Heart left ventricle (tissue), 16 donors: ENCODE results near the gene CD300LD. TPM values are rescaled to one million over a fixed set of nuclear protein-coding genes. Genes with fewer than 3 reads are reported as not detected.

ENCODE experiments used
- ATAC-seq, 4 donors: fragments of 200-7000 bp; cut with Tn5 transposase; one replicate each; pipeline ENCODE4 v1.9.1; 2020 to 2022; ENCODE audit warnings: moderate library complexity in 4 of 4, mild to moderate bottlenecking in 3 of 4, moderate number of reproducible peaks in 1 of 4
- DNase-seq, 5 donors: peaks; one replicate each; pipeline ENCODE4 v3.0.0-alpha.2; 2020
- H3K27ac ChIP-seq, 12 donors: fragments of 200-600 bp; sonication (generic) in 4 of 12; one replicate each; pipeline versions ENCODE4 v1.5.0 to v1.8.0; 2016 to 2022; ENCODE audit warnings: mild to moderate bottlenecking in 2 of 12
- H3K27me3 ChIP-seq, 9 donors: fragments of 200-600 bp; sonication (generic) in 2 of 9; one replicate each; pipeline versions ENCODE4 v1.5.1 to v1.8.0; 2016 to 2022; ENCODE audit warnings: mild to moderate bottlenecking in 3 of 9
- H3K36me3 ChIP-seq, 9 donors: fragments of 200-600 bp; sonication (generic) in 2 of 9; one replicate each; pipeline versions ENCODE4 v1.5.0 to v1.8.0; 2018 to 2022; ENCODE audit warnings: mild to moderate bottlenecking in 2 of 9
- H3K4me1 ChIP-seq, 12 donors: fragments of 200-600 bp; sonication (generic) in 4 of 12; one replicate each; pipeline versions ENCODE4 v1.5.0 to v1.8.0; 2016 to 2022; ENCODE audit warnings: mild to moderate bottlenecking in 3 of 12
- H3K4me3 ChIP-seq, 12 donors: fragments of 200-600 bp; sonication (generic) in 4 of 12; one replicate each; pipeline versions ENCODE4 v1.5.0 to v1.8.0; 2017 to 2022; ENCODE audit warnings: mild to moderate bottlenecking in 9 of 12, moderate library complexity in 4 of 12
- H3K9me3 ChIP-seq, 12 donors: fragments of 200-600 bp; sonication (generic) in 4 of 12; one replicate each; pipeline versions ENCODE4 v1.5.0 to v1.8.0; 2016 to 2022; ENCODE audit warnings: mild to moderate bottlenecking in 1 of 12
- POLR2A ChIP-seq, 2 donors: fragments of 450-650 bp; IDR thresholded peaks; one replicate each; pipeline ENCODE4 v1.6.1; 2017; ENCODE audit warnings: antibody characterized with exemption in 2 of 2, mild to moderate bottlenecking in 2 of 2, moderate library complexity in 2 of 2
- WGBS, 4 donors: extraction: QIAGEN DNeasy Blood & Tissue Kit in 2 of 4; methylation state at CpG; one replicate each; pipeline versions ENCODE4 v1.1.5 to v1.1.7; 2013 to 2018; 5-methylcytosine and 5-hydroxymethylcytosine counted together
- intact Hi-C, 10 donors: fragments of 100-400 bp; cut with DNase I; formaldehyde crosslinking; loops; one replicate each; pipeline versions ENCODE4 v1.11.1 to v1.14.2; 2022
- polyA plus RNA-seq, 2 donors: library from polyadenylated mRNA; stranded (reverse); fragments of 200-250 nt; gene quantifications; one replicate each; pipeline ENCODE4 v1.2.3, GENCODE V29; 2013
- total RNA-seq, 9 donors: library from RNA; depleted of rRNA in 2 of 9; stranded (reverse); fragments of >200 nt in 2 of 9; fragmentation: NEBNext Ultra II Directional in 3 of 9; extraction: Animal tissue kit (Norgen Biotek cat#: 25700) in 3 of 9; gene quantifications; one replicate each; pipeline versions ENCODE4 v1.1.0 to v1.2.4, GENCODE V29; 2016 to 2023
- TF ChIP-seq, protein P1 (sequence below), 12 donors: fragments of 200-600 bp; sonication (generic) in 4 of 12; IDR thresholded peaks; one replicate each; pipeline versions ENCODE4 v1.5.0 to v1.8.0; 2018 to 2022; ENCODE audit warnings: antibody characterized with exemption in 12 of 12, mild to moderate bottlenecking in 5 of 12
- donor health status: ischemic (EF 13 %, LVEDD 7.1; RV severe dilation, severe dysfunction).
- donor health status: healthy with polysubstance abuse.
- donor health status: DM: no; HTN: yes; CAD: no.
- donor health status: DM: no; HTN: no; CAD: no.
- donor health status: ischemic (EF 25% LVEDD 6.9; RV normal size, moderate dysfunction).
- donor health status: ischemic (EF 25% LVEDD 5.7; RV mildly dilated, moderate dysfunction).
- donor health status: healthy.
- donor health status: DM: yes; HTN: yes; CAD: no.
- donor health status: ischemic (EF 35%, LVEDD 5.7; RV mildly dilated, moderate dysfunction).
- donor health status: nonischemic (EF 11% LVEDD 7.7; RV severe dilation, severe dysfunction).
- donor health status: DM: yes; HTN: yes; CAD: no.
- donor health status: PGD.
- donor health status: ischemic (EF 29% LVEDD 5.4; RV normal size, mild dysfunction).
- donor health status: nonischemic (EF 23%, LVEDD 6.1; RV moderate dilation, normal function).

The CD300LD gene
- total and polyA plus RNA-seq, 11 donors: not detected

DNA sequence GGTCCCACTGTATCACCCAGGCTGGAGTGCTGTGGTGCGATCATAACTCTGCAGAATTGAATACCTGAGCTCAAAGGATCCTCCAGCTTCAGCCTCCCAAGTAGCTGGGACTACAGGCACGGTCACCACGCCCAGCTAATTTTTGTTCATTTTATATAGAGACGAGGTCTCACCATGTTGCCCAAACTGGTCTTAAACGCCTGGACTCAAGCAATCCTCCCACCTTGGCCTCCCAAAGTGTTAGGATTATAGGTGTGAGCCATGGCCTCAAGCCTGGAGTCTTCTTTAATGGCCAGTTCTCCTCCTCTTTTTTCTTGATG is 61.3 kb downstream of the CD300LD start:
- H3K4me3 ChIP-seq: peak overlapping the region in 1 of 12 donors; percentile 33
- peaks cover 0 to 15% (median 0%) of the 10 kb centered on the region in 9 donors for H3K27me3 ChIP-seq
- intact Hi-C loops: no loop called here
- H3K4me1 ChIP-seq: peaks cover 0 to 32% (median 0%) of the 10 kb centered on the region in 12 donors
- whole genome bisulfite sequencing, 4 donors: 59 to 76% (median 70%) methylated on average over 5 of the region's 5 CpGs
- H3K27ac ChIP-seq: peak overlapping the region in 1 of 12 donors; percentile 67
- DNase-seq: peak in 1 of 5 donors; percentile 2
- ATAC-seq: no peak
- peaks cover 0 to 8% (median 0%) of the 10 kb centered on the region in 12 donors for H3K9me3 ChIP-seq
- TF ChIP-seq, protein P1, sequence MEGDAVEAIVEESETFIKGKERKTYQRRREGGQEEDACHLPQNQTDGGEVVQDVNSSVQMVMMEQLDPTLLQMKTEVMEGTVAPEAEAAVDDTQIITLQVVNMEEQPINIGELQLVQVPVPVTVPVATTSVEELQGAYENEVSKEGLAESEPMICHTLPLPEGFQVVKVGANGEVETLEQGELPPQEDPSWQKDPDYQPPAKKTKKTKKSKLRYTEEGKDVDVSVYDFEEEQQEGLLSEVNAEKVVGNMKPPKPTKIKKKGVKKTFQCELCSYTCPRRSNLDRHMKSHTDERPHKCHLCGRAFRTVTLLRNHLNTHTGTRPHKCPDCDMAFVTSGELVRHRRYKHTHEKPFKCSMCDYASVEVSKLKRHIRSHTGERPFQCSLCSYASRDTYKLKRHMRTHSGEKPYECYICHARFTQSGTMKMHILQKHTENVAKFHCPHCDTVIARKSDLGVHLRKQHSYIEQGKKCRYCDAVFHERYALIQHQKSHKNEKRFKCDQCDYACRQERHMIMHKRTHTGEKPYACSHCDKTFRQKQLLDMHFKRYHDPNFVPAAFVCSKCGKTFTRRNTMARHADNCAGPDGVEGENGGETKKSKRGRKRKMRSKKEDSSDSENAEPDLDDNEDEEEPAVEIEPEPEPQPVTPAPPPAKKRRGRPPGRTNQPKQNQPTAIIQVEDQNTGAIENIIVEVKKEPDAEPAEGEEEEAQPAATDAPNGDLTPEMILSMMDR (IDR thresholded peaks at IDR 0.05): no peak
- TF ChIP-seq POLR2A (IDR thresholded peaks at IDR 0.05): no peak
- no peaks in the 10 kb centered on the region for H3K36me3 ChIP-seq

Other genes starting within 250 kb of the CD300LD start
- gene BTBD17, start 230.4 kb downstream of the CD300LD start, total RNA-seq: not detected
- not detected for gene BTBD17, start 230.4 kb downstream of the CD300LD start, polyA plus RNA-seq
- gene GPR142, start 224.8 kb downstream of the CD300LD start, total RNA-seq: not detected
- gene GPR142, start 224.8 kb downstream of the CD300LD start, polyA plus RNA-seq: not detected
- 10 to 100 TPM; 22.2 to 59.9 (median 39.2) TPM for gene GPRC5C, start 160.2 kb downstream of the CD300LD start, total RNA-seq
- gene GPRC5C, start 160.2 kb downstream of the CD300LD start, polyA plus RNA-seq: 10 to 100 TPM; 28.5 to 35.3 TPM
- gene CD300A, start 125.6 kb downstream of the CD300LD start, total RNA-seq: 10 to 100 TPM in 1 of 9 donors, 1 to 10 TPM in 6, under 1 TPM in 2; 0.64 to 23.2 (median 1.8) TPM
- gene CD300A, start 125.6 kb downstream of the CD300LD start, polyA plus RNA-seq: 1 to 10 TPM in 1 of 2 donors, under 1 TPM in 1; 0.72 to 1.5 TPM
- 1 to 10 TPM in 1 of 9 donors, under 1 TPM in 5, not detected in 3; 0.14 to 2.3 (median 0.21) TPM for gene CD300LB, start 60.8 kb downstream of the CD300LD start, total RNA-seq
- under 1 TPM in 1 of 2 donors, not detected in 1; 0.40 TPM for gene CD300LB, start 60.8 kb downstream of the CD300LD start, polyA plus RNA-seq
- 1 to 10 TPM in 2 of 9 donors, under 1 TPM in 4, not detected in 3; 0.31 to 5.0 (median 0.61) TPM for gene CD300C, start 46.2 kb downstream of the CD300LD start, total RNA-seq
- gene CD300C, start 46.2 kb downstream of the CD300LD start, polyA plus RNA-seq: under 1 TPM; 0.11 to 0.94 TPM
- 1 to 10 TPM in 1 of 9 donors, under 1 TPM in 2, not detected in 6; 0.60 to 1.5 (median 0.77) TPM for gene CD300H, start 24.8 kb downstream of the CD300LD start, total RNA-seq
- gene CD300H, start 24.8 kb downstream of the CD300LD start, polyA plus RNA-seq: under 1 TPM in 1 of 2 donors, not detected in 1; 0.30 TPM
- 1 to 10 TPM in 3 of 9 donors, under 1 TPM in 5, not detected in 1; 0.19 to 8.6 (median 0.46) TPM for gene CD300E, start 31.5 kb upstream of the CD300LD start, total RNA-seq
- 1 to 10 TPM in 1 of 2 donors, under 1 TPM in 1; 0.30 to 1.1 TPM for gene CD300E, start 31.5 kb upstream of the CD300LD start, polyA plus RNA-seq
- gene CD300LF, start 120.6 kb upstream of the CD300LD start, total RNA-seq: 1 to 10 TPM in 2 of 9 donors, under 1 TPM in 5, not detected in 2; 0.20 to 7.0 (median 0.42) TPM
- gene CD300LF, start 120.6 kb upstream of the CD300LD start, polyA plus RNA-seq: under 1 TPM; 0.15 to 0.61 TPM
- gene RAB37, start 145.0 kb upstream of the CD300LD start, total RNA-seq: 1 to 10 TPM in 8 of 9 donors, under 1 TPM in 1; 0.76 to 3.6 (median 1.7) TPM
- 1 to 10 TPM in 1 of 2 donors, under 1 TPM in 1; 0.83 to 2.0 TPM for gene RAB37, start 145.0 kb upstream of the CD300LD start, polyA plus RNA-seq
- 10 to 100 TPM; 11.6 to 42.2 (median 19.2) TPM for gene NHERF1, start 156.3 kb upstream of the CD300LD start, total RNA-seq
- 10 to 100 TPM in 1 of 2 donors, 1 to 10 TPM in 1; 7.5 to 37.7 TPM for gene NHERF1, start 156.3 kb upstream of the CD300LD start, polyA plus RNA-seq
- gene NAT9, start 184.1 kb upstream of the CD300LD start, total RNA-seq: 10 to 100 TPM in 7 of 9 donors, 1 to 10 TPM in 2; 7.9 to 22.9 (median 17.1) TPM
- gene NAT9, start 184.1 kb upstream of the CD300LD start, polyA plus RNA-seq: 10 to 100 TPM; 18.2 to 36.6 TPM